GM12865 (cell line): ENCODE data around the gene UNKL.

Experiments used
- DNase-seq: peaks from one replicate; pipeline ENCODE4 v3.0.0; 2010; ENCODE audit warnings: low read depth
- H3K4me3 ChIP-seq: 2 replicates; pipeline ENCODE4 v1.5.1; 2011; ENCODE audit warnings: mild to moderate bottlenecking, low read depth, low read length, control low read depth
- CTCF ChIP-seq: IDR thresholded peaks from 2 replicates; pipeline ENCODE4 v1.5.1; 2011; ENCODE audit warnings: low read length, control low read depth, low read depth, inconsistent platforms; ENCODE audit not compliant: insufficient read depth; ENCODE audit errors: missing control alignments

UNKL gene

DNA sequence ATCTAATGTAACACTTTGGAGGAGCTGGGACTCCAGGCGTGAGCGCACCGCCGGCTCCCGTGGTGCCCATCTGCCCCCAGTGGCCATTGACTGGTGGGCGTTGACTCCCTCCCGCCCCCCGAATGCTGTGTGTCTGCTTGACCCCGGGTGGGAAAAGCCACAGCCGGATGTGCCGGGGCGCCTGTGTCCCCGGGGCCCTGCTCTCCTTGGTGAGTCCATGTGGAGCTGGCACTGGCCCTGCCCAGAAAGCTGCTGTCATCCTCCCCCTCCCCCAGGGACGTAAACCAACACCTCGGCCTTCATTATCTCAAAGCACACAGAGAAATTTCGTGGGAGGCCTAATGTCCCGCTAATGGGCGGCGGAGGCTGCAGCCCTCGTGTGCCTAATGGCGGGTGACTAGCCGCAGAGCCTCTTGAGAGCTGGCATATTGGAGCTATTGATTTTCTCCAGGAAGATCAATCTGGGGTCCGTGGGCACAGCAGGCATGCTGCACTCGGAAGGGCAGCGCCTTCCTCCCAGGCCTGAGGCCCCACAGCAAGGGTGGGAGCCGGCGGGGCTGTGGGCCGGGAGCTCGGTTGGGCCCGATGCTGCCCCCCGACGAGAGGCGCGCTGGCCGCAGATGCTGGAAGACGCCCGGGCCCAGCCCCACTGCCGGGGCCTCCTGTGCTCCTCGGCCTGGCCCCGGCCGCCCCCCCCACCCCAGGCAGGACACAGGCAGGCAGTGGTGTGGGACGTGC is 12.4 kb upstream of the UNKL start:
- no peak overlapping the region for H3K4me3 ChIP-seq
- TF ChIP-seq CTCF: no peak
- no peak for DNase-seq

DNA sequence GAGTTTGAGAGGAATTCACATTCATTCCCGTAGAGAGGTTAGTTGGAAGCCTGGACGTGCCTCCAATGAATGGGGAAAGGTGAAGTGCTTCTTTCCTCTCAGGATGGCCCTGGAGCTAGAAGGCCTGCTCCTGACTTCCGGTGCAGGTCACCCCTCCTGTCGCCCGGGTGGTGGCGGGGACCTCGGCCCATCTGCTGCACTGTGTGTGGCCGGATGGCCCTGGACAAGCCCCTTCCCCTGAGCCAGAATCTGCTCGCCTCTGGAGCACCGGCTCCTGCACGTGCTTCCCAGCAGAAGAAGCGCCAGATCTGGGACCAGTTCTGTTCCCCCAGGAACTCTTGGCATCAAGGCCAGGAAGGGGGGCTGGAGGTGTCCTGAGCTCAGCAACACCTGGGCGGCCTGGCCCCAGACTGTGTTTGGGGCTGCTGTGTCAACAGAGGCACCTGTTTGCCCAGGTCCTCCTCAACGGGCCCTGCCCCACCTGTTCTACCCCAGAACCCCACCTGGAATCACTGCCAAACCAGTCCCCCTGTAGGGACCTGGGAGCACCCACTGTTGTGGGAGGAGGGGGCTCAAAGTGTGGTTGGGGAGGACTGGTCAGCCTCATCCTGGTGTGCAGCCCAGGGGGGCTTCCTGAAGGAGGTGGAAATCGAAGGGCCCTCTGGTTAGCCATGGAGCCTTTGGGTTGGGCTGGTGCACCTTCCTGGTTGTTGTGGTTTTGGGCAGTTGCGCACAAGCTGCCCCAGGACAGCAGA is 11.3 kb upstream of the UNKL start:
- DNase-seq: no peak
- no peak for TF ChIP-seq CTCF
- no peak overlapping the region for H3K4me3 ChIP-seq

DNA sequence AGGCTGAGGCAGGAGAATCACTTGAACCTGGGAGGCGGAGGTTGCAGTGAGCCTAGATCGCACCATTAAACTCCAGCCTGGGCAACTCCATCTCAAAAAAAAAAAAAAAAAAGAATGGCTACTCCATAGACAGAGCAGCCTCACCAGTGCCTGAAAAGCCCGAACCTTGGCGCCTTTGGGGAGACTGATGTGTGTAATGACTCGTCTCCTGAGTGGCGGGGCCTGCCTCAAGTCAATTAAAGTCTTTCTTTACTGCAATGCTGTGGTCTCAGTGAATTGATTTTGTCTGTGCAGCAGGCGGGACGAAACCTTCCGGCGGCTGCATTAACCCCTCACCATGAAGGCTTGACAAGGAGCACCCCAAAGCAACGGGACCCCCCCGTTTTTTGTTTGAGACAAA is 9.5 kb upstream of the UNKL start:
- no peak overlapping the region for H3K4me3 ChIP-seq
- TF ChIP-seq CTCF: no peak
- DNase-seq: no peak

DNA sequence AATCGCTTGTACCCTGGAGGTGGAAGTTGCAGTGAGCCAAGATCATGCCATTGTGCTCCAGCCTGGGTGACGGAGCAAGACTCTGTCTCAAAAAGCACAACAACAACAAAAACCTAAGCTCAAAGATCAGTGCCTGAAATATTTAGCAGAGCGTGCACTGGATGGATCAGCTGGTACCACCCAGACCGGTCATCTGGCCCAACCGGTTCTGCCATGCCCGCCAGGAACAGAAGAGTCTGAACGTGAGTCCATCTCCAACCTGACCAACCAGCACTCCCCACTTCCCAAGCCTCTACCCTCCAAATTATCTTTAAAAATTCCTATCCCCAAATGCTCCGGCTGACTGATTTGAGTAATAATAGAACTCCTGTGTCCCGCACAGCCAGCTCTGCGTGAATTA is 7.6 kb upstream of the UNKL start:
- no peak for DNase-seq
- TF ChIP-seq CTCF: no peak
- no peak overlapping the region for H3K4me3 ChIP-seq

GRCh38 chr16:1420111-1420539 is 5.6 kb upstream of the UNKL start:
- DNase-seq: no peak
- peak overlapping the region; percentile 85 for H3K4me3 ChIP-seq
- no peak for TF ChIP-seq CTCF

GRCh38 chr16:1416521-1416941 is 2.0 kb upstream of the UNKL start:
- no peak for TF ChIP-seq CTCF
- no peak for DNase-seq
- H3K4me3 ChIP-seq: no peak overlapping the region
